HepG2 (cell line): Measurements from ENCODE around the gene NDC1. TPM values are rescaled to one million over a fixed set of nuclear protein-coding genes. Genes with fewer than 3 reads are reported as not detected.

Experiments
- ASH2L ChIP-seq: fragments of 300-600, 200-600 bp; sonication (generic); IDR thresholded peaks from 2 replicates; pipeline ENCODE4 v1.7.0; 2017; ENCODE audit warnings: low read depth, mild to moderate bottlenecking, moderate library complexity, mixed read lengths, low read length; ENCODE audit not compliant: insufficient read length
- CREM ChIP-seq, 2 experiments: sonication (generic) in 1 of 2; formaldehyde crosslinking in 1 of 2; IDR thresholded peaks; 2 replicates each; pipeline versions ENCODE4 v1.4.0 to v1.6.1; 2016 to 2020; ENCODE audit warnings: antibody characterized with exemption in 1 of 2, mild to moderate bottlenecking in 1 of 2, missing genetic modification reagents in 1 of 2
- IKZF1 ChIP-seq: fragments of 450-650 bp; IDR thresholded peaks from 2 replicates; pipeline ENCODE4 v1.7.1; 2016
- IRX3 ChIP-seq: sonication (generic); formaldehyde crosslinking; IDR thresholded peaks from 2 replicates; pipeline ENCODE4 v1.8.1; 2023; ENCODE audit warnings: mild to moderate bottlenecking, low read depth, missing genetic modification reagents, borderline replicate concordance
- MZF1 ChIP-seq: sonication (generic); formaldehyde crosslinking; IDR thresholded peaks from 2 replicates; pipeline ENCODE4 v1.8.1; 2023; ENCODE audit warnings: mild to moderate bottlenecking, missing genetic modification reagents, borderline replicate concordance
- RAD21 ChIP-seq: fragments of 450-650 bp; formaldehyde crosslinking; IDR thresholded peaks from 2 replicates; pipeline ENCODE4 v1.5.0; 2020; ENCODE audit warnings: mild to moderate bottlenecking
- RFX5 ChIP-seq: IDR thresholded peaks from 2 replicates; pipeline ENCODE4 v1.6.1; 2011; ENCODE audit warnings: low read depth, low read length, improper control_type of control experiment
- TARDBP ChIP-seq: sonication (generic); formaldehyde crosslinking; IDR thresholded peaks from 2 replicates; pipeline ENCODE4 v1.8.0; 2022; ENCODE audit warnings: mild to moderate bottlenecking, missing genetic modification reagents
- TOPORS ChIP-seq: sonication (generic); formaldehyde crosslinking; IDR thresholded peaks from 2 replicates; pipeline ENCODE4 v1.8.0; 2023; ENCODE audit warnings: mild to moderate bottlenecking, missing genetic modification reagents
- ZBTB42 ChIP-seq: sonication (generic); formaldehyde crosslinking; IDR thresholded peaks from 2 replicates; pipeline ENCODE4 v1.5.0; 2020; ENCODE audit warnings: mild to moderate bottlenecking, missing genetic modification reagents
- ZEB1 ChIP-seq: IDR thresholded peaks from 2 replicates; pipeline ENCODE4 v1.6.1; 2012; ENCODE audit warnings: mild to moderate bottlenecking, low read depth, inconsistent platforms; ENCODE audit not compliant: insufficient replicate concordance
- ZNF33B ChIP-seq: sonication (generic); formaldehyde crosslinking; IDR thresholded peaks from 2 replicates; pipeline ENCODE4 v1.5.1; 2020; ENCODE audit warnings: mild to moderate bottlenecking, missing genetic modification reagents
- ZNF350 ChIP-seq: sonication (generic); formaldehyde crosslinking; IDR thresholded peaks from 2 replicates; pipeline ENCODE4 v1.4.0; 2020; ENCODE audit warnings: mild to moderate bottlenecking, low read depth, missing genetic modification reagents, borderline replicate concordance
- ZNF776 ChIP-seq: sonication (generic); formaldehyde crosslinking; IDR thresholded peaks from 2 replicates; pipeline ENCODE4 v1.4.0; 2020; ENCODE audit warnings: mild to moderate bottlenecking, missing genetic modification reagents
- polyA plus RNA-seq, 8 experiments: library from polyadenylated mRNA; depleted of rRNA in 3 of 8; stranded (reverse) in 7 of 8; unstranded in 1 of 8; fragments of >200 nt; fragmentation: Illumina TruSeq in 4 of 8; extraction: Trizol in 4 of 8; gene quantifications; 2 replicates each; pipeline versions ENCODE4 v1.2.1 to v1.2.3, GENCODE V29; 2011 to 2016; ENCODE audit warnings: low read depth in 4 of 8, missing spikeins in 1 of 8, mixed read lengths in 1 of 8; ENCODE audit not compliant: insufficient read depth in 1 of 8
- total RNA-seq, 5 experiments: library from RNA; depleted of rRNA; stranded (reverse); fragments of >200 nt; fragmentation: Illumina TruSeq; extraction: Trizol; gene quantifications; 2 replicates each; pipeline ENCODE4 v1.2.3, GENCODE V29; 2016; ENCODE audit warnings: low read depth in 1 of 5
- TF ChIP-seq, protein P1 (sequence below): sonication (generic); formaldehyde crosslinking; IDR thresholded peaks from 2 replicates; pipeline ENCODE4 v1.8.0; 2022; ENCODE audit warnings: low read depth, missing genetic modification reagents
- TF ChIP-seq, protein P2 (sequence below): sonication (generic); formaldehyde crosslinking; IDR thresholded peaks from 2 replicates; pipeline ENCODE4 v1.8.1; 2023; ENCODE audit warnings: mild to moderate bottlenecking, missing genetic modification reagents, borderline replicate concordance
- TF ChIP-seq, protein P3 (sequence below), 2 experiments: fragments of 450-650 bp in 1 of 2; sonication (generic) in 1 of 2; formaldehyde crosslinking; IDR thresholded peaks; 2 replicates each; pipeline versions ENCODE4 v1.5.0 to v1.8.0; 2020 to 2022; ENCODE audit warnings: mild to moderate bottlenecking in 1 of 2, missing genetic modification reagents in 1 of 2
- TF ChIP-seq, protein P4 (sequence below): sonication (generic); formaldehyde crosslinking; IDR thresholded peaks from 2 replicates; pipeline ENCODE4 v1.8.0; 2022; ENCODE audit warnings: mild to moderate bottlenecking, missing genetic modification reagents; ENCODE audit not compliant: insufficient replicate concordance
- TF ChIP-seq, protein P5 (sequence below): sonication (generic); formaldehyde crosslinking; IDR thresholded peaks from 2 replicates; pipeline ENCODE4 v1.4.0; 2020; ENCODE audit warnings: missing genetic modification reagents
- TF ChIP-seq, protein P6 (sequence below): sonication (generic); formaldehyde crosslinking; IDR thresholded peaks from 2 replicates; pipeline ENCODE4 v1.8.1; 2023; ENCODE audit warnings: mild to moderate bottlenecking, moderate library complexity, missing genetic modification reagents
- TF ChIP-seq, protein P7 (sequence below): sonication (generic); formaldehyde crosslinking; conservative IDR thresholded peaks from 2 replicates; pipeline ENCODE4 v1.5.0; 2020; ENCODE audit warnings: missing genetic modification reagents

The NDC1 gene
- total and polyA plus RNA-seq, 2 of the 13 experiments (the other 11 are each of a cell fraction or from before 2014, with no cell fraction given): 38.1 to 50.9 TPM

DNA sequence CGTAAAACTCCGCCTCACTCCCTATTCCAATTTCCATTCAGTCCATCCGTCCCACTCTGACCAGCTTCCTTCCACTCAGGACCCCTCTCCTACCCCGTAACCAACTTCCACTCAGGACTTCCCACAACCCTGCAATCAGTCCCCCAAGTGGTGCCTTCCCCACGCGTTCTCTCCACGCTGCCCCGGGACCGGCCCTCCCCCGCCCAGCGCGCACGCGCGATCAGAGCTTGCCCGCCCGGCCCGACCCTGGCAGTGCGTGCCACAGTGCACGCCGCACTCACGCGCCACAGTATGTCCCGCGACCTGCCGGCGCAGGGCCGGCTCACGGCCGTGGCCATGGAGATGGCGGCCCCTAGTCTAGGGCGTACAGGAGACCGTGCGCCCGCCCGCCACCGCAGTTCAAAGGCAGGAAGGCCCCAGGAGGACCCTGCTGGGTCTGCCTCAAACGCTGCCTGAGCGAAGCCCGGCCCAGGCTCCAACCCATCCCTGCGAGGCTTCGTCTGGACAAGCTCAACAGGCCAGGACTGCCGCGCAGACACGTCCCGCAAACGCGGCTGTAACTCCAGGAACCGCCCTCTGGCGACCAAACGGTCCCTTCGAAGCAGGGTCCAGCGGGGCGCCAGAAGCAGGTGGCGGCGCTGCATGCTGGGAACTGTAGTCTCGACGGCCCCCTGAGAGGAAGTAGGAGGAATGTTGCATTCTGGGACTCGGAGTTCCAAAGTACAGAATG is at the start of gene NDC1 (continued):
- TF ChIP-seq, protein P1, sequence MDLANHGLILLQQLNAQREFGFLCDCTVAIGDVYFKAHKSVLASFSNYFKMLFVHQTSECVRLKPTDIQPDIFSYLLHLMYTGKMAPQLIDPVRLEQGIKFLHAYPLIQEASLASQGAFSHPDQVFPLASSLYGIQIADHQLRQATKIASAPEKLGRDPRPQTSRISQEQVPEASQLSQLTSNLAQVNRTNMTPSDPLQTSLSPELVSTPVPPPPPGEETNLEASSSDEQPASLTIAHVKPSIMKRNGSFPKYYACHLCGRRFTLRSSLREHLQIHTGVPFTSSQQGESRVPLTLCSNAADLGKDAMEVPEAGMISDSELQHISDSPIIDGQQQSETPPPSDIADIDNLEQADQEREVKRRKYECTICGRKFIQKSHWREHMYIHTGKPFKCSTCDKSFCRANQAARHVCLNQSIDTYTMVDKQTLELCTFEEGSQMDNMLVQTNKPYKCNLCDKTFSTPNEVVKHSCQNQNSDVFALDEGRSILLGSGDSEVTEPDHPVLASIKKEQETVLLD (CRISPR knock-in tag): peak; percentile 79; the same call in 1 of the 2 replicates
- TF ChIP-seq, protein P2, sequence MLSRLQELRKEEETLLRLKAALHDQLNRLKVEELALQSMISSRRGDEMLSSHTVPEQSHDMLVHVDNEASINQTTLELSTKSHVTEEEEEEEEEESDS (CRISPR knock-in tag): peak; percentile 75; the same call in 1 of the 2 replicates
- TF ChIP-seq, protein P3, sequence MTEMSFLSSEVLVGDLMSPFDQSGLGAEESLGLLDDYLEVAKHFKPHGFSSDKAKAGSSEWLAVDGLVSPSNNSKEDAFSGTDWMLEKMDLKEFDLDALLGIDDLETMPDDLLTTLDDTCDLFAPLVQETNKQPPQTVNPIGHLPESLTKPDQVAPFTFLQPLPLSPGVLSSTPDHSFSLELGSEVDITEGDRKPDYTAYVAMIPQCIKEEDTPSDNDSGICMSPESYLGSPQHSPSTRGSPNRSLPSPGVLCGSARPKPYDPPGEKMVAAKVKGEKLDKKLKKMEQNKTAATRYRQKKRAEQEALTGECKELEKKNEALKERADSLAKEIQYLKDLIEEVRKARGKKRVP (CRISPR knock-in tag; IDR thresholded peaks at IDR 0.05): peak in 1 of 2 experiments; percentile 74; a peak in 2 of 4 replicates
- peak; percentile 92; the same call in 1 of the 2 replicates for TF ChIP-seq ZNF350
- peak; percentile 96 for TF ChIP-seq ZNF776
- no peak for TF ChIP-seq IKZF1
- TF ChIP-seq, protein P4, sequence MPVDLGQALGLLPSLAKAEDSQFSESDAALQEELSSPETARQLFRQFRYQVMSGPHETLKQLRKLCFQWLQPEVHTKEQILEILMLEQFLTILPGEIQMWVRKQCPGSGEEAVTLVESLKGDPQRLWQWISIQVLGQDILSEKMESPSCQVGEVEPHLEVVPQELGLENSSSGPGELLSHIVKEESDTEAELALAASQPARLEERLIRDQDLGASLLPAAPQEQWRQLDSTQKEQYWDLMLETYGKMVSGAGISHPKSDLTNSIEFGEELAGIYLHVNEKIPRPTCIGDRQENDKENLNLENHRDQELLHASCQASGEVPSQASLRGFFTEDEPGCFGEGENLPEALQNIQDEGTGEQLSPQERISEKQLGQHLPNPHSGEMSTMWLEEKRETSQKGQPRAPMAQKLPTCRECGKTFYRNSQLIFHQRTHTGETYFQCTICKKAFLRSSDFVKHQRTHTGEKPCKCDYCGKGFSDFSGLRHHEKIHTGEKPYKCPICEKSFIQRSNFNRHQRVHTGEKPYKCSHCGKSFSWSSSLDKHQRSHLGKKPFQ: peak; percentile 52
- peak; percentile 98 for TF ChIP-seq TARDBP (CRISPR knock-in tag)
- TF ChIP-seq, protein P5, sequence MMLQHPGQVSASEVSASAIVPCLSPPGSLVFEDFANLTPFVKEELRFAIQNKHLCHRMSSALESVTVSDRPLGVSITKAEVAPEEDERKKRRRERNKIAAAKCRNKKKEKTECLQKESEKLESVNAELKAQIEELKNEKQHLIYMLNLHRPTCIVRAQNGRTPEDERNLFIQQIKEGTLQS (CRISPR knock-in tag): peak; percentile 24; the same call in 1 of the 2 replicates
- peak; percentile 46; the same call in 1 of the 2 replicates for TF ChIP-seq MZF1 (CRISPR knock-in tag)
- TF ChIP-seq ZNF33B: 0 out of 2 replicates have a peak, but pooled peaks have one; percentile 49
- TF ChIP-seq ASH2L: peak; percentile 94
- TF ChIP-seq ZEB1: no peak
- TF ChIP-seq IRX3 (CRISPR knock-in tag): peak; percentile 59; the same call in 1 of the 2 replicates
- peak; percentile 87 for TF ChIP-seq TOPORS (CRISPR knock-in tag)
- TF ChIP-seq RFX5: peak; percentile 26; the same call in 1 of the 2 replicates
- TF ChIP-seq CREM (IDR thresholded peaks at IDR 0.05): peak; percentile 100
- TF ChIP-seq CREM (CRISPR knock-in tag; IDR thresholded peaks at IDR 0.05): no peak
- TF ChIP-seq, protein P6, sequence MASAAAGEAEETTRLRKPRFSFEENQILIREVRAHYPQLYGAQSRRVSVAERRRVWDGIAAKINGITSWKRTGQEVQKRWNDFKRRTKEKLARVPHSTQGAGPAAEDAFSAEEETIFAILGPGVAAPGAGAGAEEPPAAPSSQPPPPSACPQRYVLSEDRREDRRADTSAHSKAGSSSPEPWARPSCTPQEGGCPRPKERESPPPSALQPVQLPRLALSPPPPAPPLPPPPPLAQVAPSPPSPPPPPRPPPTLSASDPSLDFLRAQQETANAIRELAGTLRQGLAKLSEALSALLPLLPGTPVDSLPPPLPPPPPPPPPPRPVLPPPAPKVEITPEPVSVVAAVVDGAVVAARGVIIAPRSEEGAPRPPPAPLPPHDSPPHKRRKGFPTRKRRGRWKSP (CRISPR knock-in tag): peak; percentile 88
- TF ChIP-seq, protein P7, sequence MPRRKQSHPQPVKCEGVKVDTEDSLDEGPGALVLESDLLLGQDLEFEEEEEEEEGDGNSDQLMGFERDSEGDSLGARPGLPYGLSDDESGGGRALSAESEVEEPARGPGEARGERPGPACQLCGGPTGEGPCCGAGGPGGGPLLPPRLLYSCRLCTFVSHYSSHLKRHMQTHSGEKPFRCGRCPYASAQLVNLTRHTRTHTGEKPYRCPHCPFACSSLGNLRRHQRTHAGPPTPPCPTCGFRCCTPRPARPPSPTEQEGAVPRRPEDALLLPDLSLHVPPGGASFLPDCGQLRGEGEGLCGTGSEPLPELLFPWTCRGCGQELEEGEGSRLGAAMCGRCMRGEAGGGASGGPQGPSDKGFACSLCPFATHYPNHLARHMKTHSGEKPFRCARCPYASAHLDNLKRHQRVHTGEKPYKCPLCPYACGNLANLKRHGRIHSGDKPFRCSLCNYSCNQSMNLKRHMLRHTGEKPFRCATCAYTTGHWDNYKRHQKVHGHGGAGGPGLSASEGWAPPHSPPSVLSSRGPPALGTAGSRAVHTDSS (CRISPR knock-in tag): no peak; the same call in 1 of the 2 replicates
- TF ChIP-seq ZBTB42: peak; percentile 80; the same call in 1 of the 2 replicates
- TF ChIP-seq RAD21 (CRISPR knock-in tag): 0 out of 2 replicates have a peak, but pooled peaks have one; percentile 27
